CD4-positive, CD25-positive, alpha-beta regulatory T cell (primary cell): ENCODE measurements around the gene GALNT1. TPM values are rescaled to one million over a fixed set of nuclear protein-coding genes. Genes with fewer than 3 reads are reported as not detected.

Experiments
- ATAC-seq, 2 donors: fragments of 150-1000 bp; cut with Tn5 transposase; one replicate each; pipeline ENCODE4 v1.10.0; 2021; ENCODE audit warnings: low read depth in 2 of 2, moderate number of reproducible peaks in 2 of 2, moderate library complexity in 1 of 2
- DNase-seq, 3 donors: peaks; one replicate each; pipeline versions ENCODE4 v3.0.0 to v3.0.0-alpha.2; 2012 to 2022; ENCODE audit warnings: mixed read lengths in 1 of 3
- H3K27ac ChIP-seq: one replicate; pipeline ENCODE4 v1.7.0; 2013; ENCODE audit warnings: mild to moderate bottlenecking, low read length; ENCODE audit not compliant: insufficient read depth, poor library complexity, severe bottlenecking
- H3K27me3 ChIP-seq: one replicate; pipeline ENCODE4 v1.7.0; 2013; ENCODE audit warnings: low read length; ENCODE audit not compliant: control insufficient read depth, insufficient read depth
- H3K36me3 ChIP-seq: one replicate; pipeline ENCODE4 v1.7.0; 2013; ENCODE audit warnings: mild to moderate bottlenecking, low read length, moderate library complexity; ENCODE audit not compliant: control insufficient read depth, insufficient read depth
- H3K4me1 ChIP-seq: 2 replicates; pipeline ENCODE4 v1.7.0; 2013; ENCODE audit warnings: mild to moderate bottlenecking, low read length; ENCODE audit not compliant: insufficient read depth, control insufficient read depth, poor library complexity, severe bottlenecking
- H3K4me3 ChIP-seq: one replicate; pipeline ENCODE4 v1.7.0; 2013; ENCODE audit warnings: low read depth, mild to moderate bottlenecking, low read length, moderate library complexity
- H3K9me3 ChIP-seq, 2 experiments: 1 replicate in 1 of 2; 2 replicates in 1 of 2; pipeline ENCODE4 v1.7.0; 2013; ENCODE audit warnings: low read length in 2 of 2, mild to moderate bottlenecking in 1 of 2, moderate library complexity in 1 of 2; ENCODE audit not compliant: control insufficient read depth in 2 of 2
- H3K27ac Mint-ChIP-seq, 3 donors: one replicate each; pipeline ENCODE4 v1.8.0; 2020 to 2022; ENCODE audit warnings: mild to moderate bottlenecking in 3 of 3, mixed read lengths in 3 of 3, moderate library complexity in 2 of 3
- H3K27me3 Mint-ChIP-seq: one replicate; pipeline ENCODE4 v1.8.0; 2022; ENCODE audit warnings: mild to moderate bottlenecking, mixed read lengths
- H3K36me3 Mint-ChIP-seq: one replicate; pipeline ENCODE4 v1.8.0; 2020; ENCODE audit warnings: mixed read lengths
- H3K4me1 Mint-ChIP-seq, 4 donors: one replicate each; pipeline ENCODE4 v1.8.0; 2020 to 2022; ENCODE audit warnings: mixed read lengths in 4 of 4, mild to moderate bottlenecking in 1 of 4
- H3K4me3 Mint-ChIP-seq, 4 donors: one replicate each; pipeline ENCODE4 v1.8.0; 2020 to 2022; ENCODE audit warnings: mild to moderate bottlenecking in 4 of 4, mixed read lengths in 4 of 4, moderate library complexity in 3 of 4
- H3K9me3 Mint-ChIP-seq, 7 donors: one replicate each; pipeline ENCODE4 v1.8.0; 2020 to 2022; ENCODE audit warnings: mixed read lengths in 7 of 7, mild to moderate bottlenecking in 3 of 7, moderate library complexity in 2 of 7
- polyA plus RNA-seq, 4 donors: library from polyadenylated mRNA; unstranded; fragments of 300-500 nt; fragmentation: Illumina TruSeq; gene quantifications; one replicate each; pipeline ENCODE4 v1.2.3, GENCODE V29; 2021
- total RNA-seq: library from RNA; stranded (reverse); gene quantifications from one replicate; pipeline ENCODE4 v1.2.3, GENCODE V29; 2022

GALNT1 gene
- total and polyA plus RNA-seq, 5 donors from 2014 or later = 18.8 to 49.6 (median 22.7) TPM

- DNase-seq (no peak), ATAC-seq (no peak)
- Histone ChIP-seq H3K4me3 (no peak overlapping the region), H3K9me3 (no peaks in the 10 kb centered on the region), H3K4me1 (no peaks in the 10 kb centered on the region), H3K27ac (no peak overlapping the region), H3K27me3 (peaks cover 2% of the 10 kb centered on the region), H3K36me3 (no peaks in the 10 kb centered on the region)
- Mint-ChIP-seq H3K4me1 (no peaks in the 10 kb centered on the region), H3K36me3 (no peaks in the 10 kb centered on the region), H3K27me3 (peaks cover 19% of the 10 kb centered on the region), H3K4me3 (no peak overlapping the region), H3K9me3 (peaks cover 0 to 12% (median 7%) of the 10 kb centered on the region in 7 donors), H3K27ac (no peak overlapping the region)
Observed at GRCh38 chr18:35721431-35722081, 140.0 kb downstream of the GALNT1 start.

- H3K4me3 Mint-ChIP-seq = no peak overlapping the region
- Histone ChIP-seq H3K36me3 (no peaks in the 10 kb centered on the region), H3K4me3 (no peak overlapping the region), H3K27me3 (peaks cover 2% of the 10 kb centered on the region), H3K9me3 (no peaks in the 10 kb centered on the region), H3K4me1 (no peaks in the 10 kb centered on the region), H3K27ac (no peak overlapping the region)
- peaks cover 13% of the 10 kb centered on the region for H3K27me3 Mint-ChIP-seq
- H3K27ac Mint-ChIP-seq = no peak overlapping the region
- ATAC-seq = no peak
- H3K9me3 Mint-ChIP-seq = peaks cover 0 to 24% (median 6%) of the 10 kb centered on the region in 7 donors
- no peaks in the 10 kb centered on the region for H3K36me3 Mint-ChIP-seq
- DNase-seq = no peak
- peaks cover 0 to 3% (median 0%) of the 10 kb centered on the region in 4 donors for H3K4me1 Mint-ChIP-seq
Observed at GRCh38 chr18:35728676-35729075, 147.1 kb downstream of the GALNT1 start.

GRCh38 chr18:35729991-35730668, 148.6 kb downstream of the GALNT1 start:
- Mint-ChIP-seq H3K9me3 (peaks cover 0 to 26% (median 6%) of the 10 kb centered on the region in 7 donors), H3K36me3 (no peaks in the 10 kb centered on the region), H3K4me1 (peaks cover 0 to 3% (median 0%) of the 10 kb centered on the region in 4 donors), H3K27me3 (peaks cover 10% of the 10 kb centered on the region), H3K27ac (no peak overlapping the region), H3K4me3 (no peak overlapping the region)
- Histone ChIP-seq H3K27ac (no peak overlapping the region), H3K27me3 (no peaks in the 10 kb centered on the region), H3K36me3 (no peaks in the 10 kb centered on the region), H3K9me3 (no peaks in the 10 kb centered on the region), H3K4me1 (no peaks in the 10 kb centered on the region), H3K4me3 (no peak overlapping the region)
- DNase-seq (no peak), ATAC-seq (no peak)

GRCh38 chr18:35730691-35731370, 149.3 kb downstream of the GALNT1 start:
- H3K9me3 ChIP-seq = no peaks in the 10 kb centered on the region
- H3K27ac Mint-ChIP-seq = no peak overlapping the region
- peaks cover 0 to 26% (median 6%) of the 10 kb centered on the region in 7 donors for H3K9me3 Mint-ChIP-seq
- peaks cover 0 to 3% (median 0%) of the 10 kb centered on the region in 4 donors for H3K4me1 Mint-ChIP-seq
- DNase-seq (no peak), ATAC-seq (no peak)
- no peaks in the 10 kb centered on the region for H3K4me1 ChIP-seq
- H3K4me3 Mint-ChIP-seq = no peak overlapping the region
- H3K36me3 ChIP-seq = no peaks in the 10 kb centered on the region
- H3K27ac ChIP-seq = no peak overlapping the region
- no peak overlapping the region for H3K4me3 ChIP-seq
- H3K27me3 ChIP-seq = no peaks in the 10 kb centered on the region
- no peaks in the 10 kb centered on the region for H3K36me3 Mint-ChIP-seq
- H3K27me3 Mint-ChIP-seq = peaks cover 5% of the 10 kb centered on the region

GRCh38 chr18:35731701-35732100, 150.2 kb downstream of the GALNT1 start:
- DNase-seq = no peak
- no peak for ATAC-seq
- no peak overlapping the region for H3K4me3 Mint-ChIP-seq
- H3K9me3 ChIP-seq = no peaks in the 10 kb centered on the region
- H3K27ac Mint-ChIP-seq = no peak overlapping the region
- H3K27ac ChIP-seq = no peak overlapping the region
- peaks cover 0 to 23% (median 3%) of the 10 kb centered on the region in 7 donors for H3K9me3 Mint-ChIP-seq
- H3K4me3 ChIP-seq = no peak overlapping the region
- H3K27me3 ChIP-seq = no peaks in the 10 kb centered on the region
- no peaks in the 10 kb centered on the region for H3K4me1 ChIP-seq
- H3K36me3 ChIP-seq = no peaks in the 10 kb centered on the region
- peaks cover 0 to 3% (median 0%) of the 10 kb centered on the region in 4 donors for H3K4me1 Mint-ChIP-seq
- H3K27me3 Mint-ChIP-seq = peaks cover 5% of the 10 kb centered on the region
- H3K36me3 Mint-ChIP-seq = no peaks in the 10 kb centered on the region

GRCh38 chr18:35732162-35732561, 150.6 kb downstream of the GALNT1 start:
- Histone ChIP-seq H3K4me1 (no peaks in the 10 kb centered on the region), H3K27ac (no peak overlapping the region), H3K27me3 (no peaks in the 10 kb centered on the region), H3K36me3 (no peaks in the 10 kb centered on the region), H3K4me3 (no peak overlapping the region), H3K9me3 (no peaks in the 10 kb centered on the region)
- H3K27ac Mint-ChIP-seq = no peak overlapping the region
- no peak for DNase-seq
- H3K4me1 Mint-ChIP-seq = peaks cover 0 to 3% (median 0%) of the 10 kb centered on the region in 4 donors
- H3K36me3 Mint-ChIP-seq = no peaks in the 10 kb centered on the region
- no peak for ATAC-seq
- peaks cover 5% of the 10 kb centered on the region for H3K27me3 Mint-ChIP-seq
- H3K4me3 Mint-ChIP-seq = no peak overlapping the region
- peaks cover 0 to 23% (median 3%) of the 10 kb centered on the region in 7 donors for H3K9me3 Mint-ChIP-seq

- no peak overlapping the region for H3K27ac Mint-ChIP-seq
- peaks cover 0 to 22% (median 3%) of the 10 kb centered on the region in 7 donors for H3K9me3 Mint-ChIP-seq
- Histone ChIP-seq H3K4me1 (no peaks in the 10 kb centered on the region), H3K36me3 (no peaks in the 10 kb centered on the region), H3K27ac (no peak overlapping the region), H3K27me3 (no peaks in the 10 kb centered on the region), H3K9me3 (no peaks in the 10 kb centered on the region), H3K4me3 (no peak overlapping the region)
- ATAC-seq (no peak), DNase-seq (no peak)
- H3K4me3 Mint-ChIP-seq = no peak overlapping the region
- H3K36me3 Mint-ChIP-seq = no peaks in the 10 kb centered on the region
- peaks cover 0 to under 1% (median 0%) of the 10 kb centered on the region in 4 donors for H3K4me1 Mint-ChIP-seq
- peaks cover 5% of the 10 kb centered on the region for H3K27me3 Mint-ChIP-seq
Observed at GRCh38 chr18:35732636-35733035, 151.1 kb downstream of the GALNT1 start.
